HepG2 (cell line): ENCODE data around the gene PLK3. TPM values are rescaled to one million over a fixed set of nuclear protein-coding genes. Genes with fewer than 3 reads are reported as not detected.

Experiments used
- ATAC-seq: fragments of 200-7000 bp; cut with Tn5 transposase; 3 replicates; pipeline ENCODE4 v1.9.1; 2020; ENCODE audit warnings: mild to moderate bottlenecking, moderate library complexity
- BruUV-seq: library from RNA; stranded (reverse); fragments of 400-500 nt; replicated peaks from 2 replicates; lab custom pipeline; 2021; lab: Mats Ljungman, UMichigan
- CTCF ChIA-PET: fragments of 300-600 bp; formaldehyde crosslinking; extraction: SDS; loops from one replicate; lab custom pipeline; 2021; ENCODE audit warnings: low total read pairs, inconsistent platforms, low intra/inter-chr PET ratio; lab: Yijun Ruan, JAX
- POLR2A ChIA-PET: fragments of 350-600 bp; sonication (Branson Sonifier 250); formaldehyde crosslinking; loops from one replicate; lab custom pipeline; 2020; ENCODE audit warnings: antibody characterized with exemption, inconsistent platforms; lab: Yijun Ruan, JAX
- DNase-seq: peaks from one replicate; pipeline ENCODE4 v3.0.0-alpha.2; 2015; ENCODE audit warnings: low spot score
- FAIRE-seq: peaks from 3 replicates; lab custom pipeline; 2011; peaks lifted over from hg19 to GRCh38; lab: Jason Lieb, UNC
- H2AFZ ChIP-seq: one replicate; pipeline ENCODE4 v1.6.1; 2011; ENCODE audit warnings: low read length, inconsistent platforms
- H3K27ac ChIP-seq: fragments of 300-600 bp; 3 replicates; pipeline ENCODE4 v1.8.0; 2011; ENCODE audit warnings: mixed run types, mild to moderate bottlenecking, mixed read lengths, low read length, inconsistent platforms; ENCODE audit not compliant: insufficient read depth; ENCODE audit errors: extremely low read length
- H3K27me3 ChIP-seq, 2 experiments: fragments of 200-600 bp in 1 of 2; 2 replicates in 1 of 2; 3 replicates in 1 of 2; pipeline versions ENCODE4 v1.6.0 to v1.8.0; 2011; ENCODE audit warnings: low read length in 2 of 2, mild to moderate bottlenecking in 2 of 2, moderate library complexity in 2 of 2, inconsistent platforms in 1 of 2; ENCODE audit not compliant: insufficient read depth in 2 of 2, control insufficient read depth in 1 of 2
- H3K36me3 ChIP-seq, 2 experiments: fragments of 200-600 bp in 1 of 2; replicated peaks in 1 of 2; 2 replicates in 1 of 2; 3 replicates in 1 of 2; pipeline versions ENCODE4 v1.5.1 to v1.8.0; 2011; ENCODE audit warnings: low read length in 2 of 2, inconsistent platforms in 1 of 2; ENCODE audit not compliant: insufficient read depth in 2 of 2, control insufficient read depth in 1 of 2
- H3K4me1 ChIP-seq: 2 replicates; pipeline ENCODE4 v1.5.1; 2012; ENCODE audit warnings: low read length, inconsistent platforms; ENCODE audit not compliant: insufficient read depth
- H3K4me2 ChIP-seq: 2 replicates; pipeline ENCODE4 v1.6.0; 2011; ENCODE audit warnings: low read depth, low read length, inconsistent platforms
- H3K4me3 ChIP-seq, 3 experiments: fragments of 200-600 bp in 1 of 3; sonication (generic), shearing (Covaris generic) in 1 of 3; replicated peaks in 1 of 3; 2 replicates each; pipeline ENCODE4 v1.5.1; 2011 to 2016; ENCODE audit warnings: low read length in 3 of 3, inconsistent platforms in 2 of 3, low read depth in 2 of 3, mild to moderate bottlenecking in 2 of 3, control low read depth in 1 of 3, mixed read lengths in 1 of 3; ENCODE audit not compliant: insufficient read depth in 1 of 3
- H3K79me2 ChIP-seq: one replicate; pipeline ENCODE4 v1.6.1; 2011; ENCODE audit warnings: low read length, inconsistent platforms; ENCODE audit not compliant: insufficient read depth
- H3K9ac ChIP-seq: 2 replicates; pipeline ENCODE4 v1.6.0; 2011; ENCODE audit warnings: mild to moderate bottlenecking, low read depth, low read length, inconsistent platforms; ENCODE audit not compliant: insufficient read depth
- H3K9me3 ChIP-seq: 2 replicates; pipeline ENCODE4 v1.5.1; 2012; ENCODE audit warnings: mild to moderate bottlenecking, low read length
- H4K20me1 ChIP-seq: 2 replicates; pipeline ENCODE4 v1.6.0; 2011; ENCODE audit warnings: inconsistent platforms, mild to moderate bottlenecking, low read length, moderate library complexity; ENCODE audit not compliant: insufficient read depth
- ATF7 ChIP-seq, 2 experiments: fragments of 450-650 bp in 1 of 2; sonication (generic) in 1 of 2; formaldehyde crosslinking in 1 of 2; IDR thresholded peaks; 2 replicates each; pipeline versions ENCODE4 v1.4.0 to v1.6.1; 2016 to 2020; ENCODE audit warnings: antibody characterized with exemption in 1 of 2, mild to moderate bottlenecking in 1 of 2, missing genetic modification reagents in 1 of 2
- CCDC6 ChIP-seq: sonication (generic); formaldehyde crosslinking; IDR thresholded peaks from 2 replicates; pipeline ENCODE4 v1.8.1; 2022; ENCODE audit warnings: mild to moderate bottlenecking, missing genetic modification reagents, moderate library complexity
- CREB1 ChIP-seq, 2 experiments: fragments of 450-650 bp in 1 of 2; IDR thresholded peaks; 2 replicates each; pipeline ENCODE4 v1.6.1; 2016 to 2017; ENCODE audit warnings: control low read depth in 1 of 2, mild to moderate bottlenecking in 1 of 2, missing compliant biosample characterization in 1 of 2, missing genetic modification characterization in 1 of 2
- PHB2 ChIP-seq: fragments of 450-650 bp; IDR thresholded peaks from 2 replicates; pipeline ENCODE4 v1.6.1; 2018; ENCODE audit not compliant: partially characterized antibody
- POLR2A ChIP-seq, 2 experiments: IDR thresholded peaks; 2 replicates each; pipeline ENCODE4 v1.6.1; 2011; ENCODE audit warnings: low read depth in 2 of 2, low read length in 2 of 2, mild to moderate bottlenecking in 1 of 2, moderate library complexity in 1 of 2; ENCODE audit not compliant: insufficient read depth in 1 of 2
- SKIL ChIP-seq: sonication (generic); formaldehyde crosslinking; IDR thresholded peaks from 2 replicates; pipeline ENCODE4 v1.8.0; 2022; ENCODE audit warnings: missing genetic modification reagents, mild to moderate bottlenecking, moderate library complexity, borderline replicate concordance
- ZNF572 ChIP-seq: sonication (generic); formaldehyde crosslinking; IDR thresholded peaks from 2 replicates; pipeline ENCODE4 v1.5.1; 2020; ENCODE audit warnings: mild to moderate bottlenecking, missing genetic modification reagents
- ZNF883 ChIP-seq: sonication (generic); formaldehyde crosslinking; IDR thresholded peaks from 2 replicates; pipeline ENCODE4 v1.5.1; 2020; ENCODE audit warnings: mild to moderate bottlenecking, missing genetic modification reagents; ENCODE audit errors: not compliant biosample characterization
- WGBS: methylation state at CpG from one replicate; pipeline ENCODE4 v1.1.6; 2017; ENCODE audit warnings: low lambda C conversion rate; 5-methylcytosine and 5-hydroxymethylcytosine counted together
- in situ Hi-C: cut with HindIII; loops from 2 replicates; pipeline ENCODE4 v1.10.0; 2017; ENCODE audit warnings: low pct_unique_long_range_greater_than_20kb; ENCODE audit not compliant: extremely low pct_ligation_motif_present
- intact Hi-C: fragments of 100-400 bp; cut with micrococcal nuclease; formaldehyde crosslinking; loops from one replicate; pipeline ENCODE4 v1.10.0; 2022; ENCODE audit not compliant: unreplicated experiment
- polyA plus RNA-seq, 8 experiments: library from polyadenylated mRNA; depleted of rRNA in 3 of 8; stranded (reverse) in 7 of 8; unstranded in 1 of 8; fragments of >200 nt; fragmentation: Illumina TruSeq in 4 of 8; extraction: Trizol in 4 of 8; gene quantifications; 2 replicates each; pipeline versions ENCODE4 v1.2.1 to v1.2.3, GENCODE V29; 2011 to 2016; ENCODE audit warnings: low read depth in 4 of 8, missing spikeins in 1 of 8, mixed read lengths in 1 of 8; ENCODE audit not compliant: insufficient read depth in 1 of 8
- total RNA-seq, 5 experiments: library from RNA; depleted of rRNA; stranded (reverse); fragments of >200 nt; fragmentation: Illumina TruSeq; extraction: Trizol; gene quantifications; 2 replicates each; pipeline ENCODE4 v1.2.3, GENCODE V29; 2016; ENCODE audit warnings: low read depth in 1 of 5

Gene PLK3
- total and polyA plus RNA-seq, 2 of the 13 experiments (the other 11 are each of a cell fraction or from before 2014, with no cell fraction given) = 9.8 to 16.9 TPM

- 100% methylated on average over 2 of the region's 2 CpGs for WGBS
- Histone ChIP-seq H2AFZ (no peak overlapping the region), H4K20me1 (no peaks in the 10 kb centered on the region), H3K4me3 (no peak overlapping the region), H3K4me1 (no peaks in the 10 kb centered on the region), H3K27ac (no peak overlapping the region), H3K9me3 (no peaks in the 10 kb centered on the region), H3K4me2 (no peak overlapping the region), H3K27me3 (no peaks in the 10 kb centered on the region), H3K36me3 (peaks cover 48 to 88% of the 10 kb centered on the region in 2 experiments), H3K9ac (no peak overlapping the region), H3K79me2 (no peaks in the 10 kb centered on the region)
- intact Hi-C loops (no loop called here), in situ Hi-C loops (no loop called here)
- FAIRE-seq (no peak), ATAC-seq (no peak), DNase-seq (no peak)
- CTCF ChIA-PET = no interaction called here
- POLR2A ChIA-PET = no interaction called here
- no peak for TF ChIP-seq ZNF572
- no TSS peak for BruUV-seq
These were observed 42.8 kb upstream of the PLK3 start for GRCh38 chr1:44757420-44757819.

GRCh38 chr1:44759077-44759476, 41.1 kb upstream of the PLK3 start:
- H4K20me1 ChIP-seq = no peaks in the 10 kb centered on the region
- no TSS peak for BruUV-seq
- no peak overlapping the region for H3K4me3 ChIP-seq
- ATAC-seq = no peak
- H3K27me3 ChIP-seq = no peaks in the 10 kb centered on the region
- H3K4me1 ChIP-seq = no peaks in the 10 kb centered on the region
- no peak for DNase-seq
- TF ChIP-seq ATF7 (IDR thresholded peaks at IDR 0.05) (peak; percentile 89), ATF7 (CRISPR knock-in tag; IDR thresholded peaks at IDR 0.05) (no peak), CCDC6 (CRISPR knock-in tag) (no peak), ZNF883 (no peak), POLR2A (IDR thresholded peaks at IDR 0.05; ENCODE audit: insufficient read depth in 1 of 2, low read depth in 2 of 2, low read length in 2 of 2) (no peak), CREB1 (IDR thresholded peaks at IDR 0.05) (peak; percentile 55; the same call in 1 of the 2 replicates), CREB1 (CRISPR knock-in tag; IDR thresholded peaks at IDR 0.05) (no peak), PHB2 (no peak), SKIL (CRISPR knock-in tag) (no peak)
- in situ Hi-C loops (no loop called here), intact Hi-C loops (no loop called here)
- H3K79me2 ChIP-seq = no peaks in the 10 kb centered on the region
- WGBS = 91% methylated on average over 11 of the region's 11 CpGs
- H3K9ac ChIP-seq = no peak overlapping the region
- no peaks in the 10 kb centered on the region for H3K9me3 ChIP-seq
- no peak overlapping the region for H3K27ac ChIP-seq
- H2AFZ ChIP-seq = no peak overlapping the region
- FAIRE-seq = no peak
- H3K4me2 ChIP-seq = no peak overlapping the region
- H3K36me3 ChIP-seq = peaks cover 49 to 87% of the 10 kb centered on the region in 2 experiments
- ChIA-PET CTCF (no interaction called here), POLR2A (no interaction called here)
